Measurements from ENCODE around the gene NAALADL2.

DNA sequence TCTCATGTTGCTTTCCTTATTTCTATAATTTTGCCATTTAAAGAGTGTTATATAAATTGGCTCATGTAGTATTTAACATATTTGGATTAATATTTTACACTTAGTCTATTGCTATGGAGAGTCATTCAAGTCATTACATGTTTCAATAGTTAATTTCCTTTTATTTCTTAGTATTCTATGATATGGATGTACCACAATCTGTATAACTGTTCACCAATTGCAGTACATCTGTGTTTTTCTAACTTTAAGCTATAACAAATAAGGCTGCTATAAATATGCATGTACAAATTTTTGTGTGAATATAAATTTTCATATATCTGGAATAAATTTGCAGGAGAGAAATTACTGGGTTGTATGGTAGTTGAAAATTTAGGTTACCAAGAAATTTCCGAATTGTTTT lies 993.4 kb downstream of the NAALADL2 start:
- TF ChIP-seq, protein P1, sequence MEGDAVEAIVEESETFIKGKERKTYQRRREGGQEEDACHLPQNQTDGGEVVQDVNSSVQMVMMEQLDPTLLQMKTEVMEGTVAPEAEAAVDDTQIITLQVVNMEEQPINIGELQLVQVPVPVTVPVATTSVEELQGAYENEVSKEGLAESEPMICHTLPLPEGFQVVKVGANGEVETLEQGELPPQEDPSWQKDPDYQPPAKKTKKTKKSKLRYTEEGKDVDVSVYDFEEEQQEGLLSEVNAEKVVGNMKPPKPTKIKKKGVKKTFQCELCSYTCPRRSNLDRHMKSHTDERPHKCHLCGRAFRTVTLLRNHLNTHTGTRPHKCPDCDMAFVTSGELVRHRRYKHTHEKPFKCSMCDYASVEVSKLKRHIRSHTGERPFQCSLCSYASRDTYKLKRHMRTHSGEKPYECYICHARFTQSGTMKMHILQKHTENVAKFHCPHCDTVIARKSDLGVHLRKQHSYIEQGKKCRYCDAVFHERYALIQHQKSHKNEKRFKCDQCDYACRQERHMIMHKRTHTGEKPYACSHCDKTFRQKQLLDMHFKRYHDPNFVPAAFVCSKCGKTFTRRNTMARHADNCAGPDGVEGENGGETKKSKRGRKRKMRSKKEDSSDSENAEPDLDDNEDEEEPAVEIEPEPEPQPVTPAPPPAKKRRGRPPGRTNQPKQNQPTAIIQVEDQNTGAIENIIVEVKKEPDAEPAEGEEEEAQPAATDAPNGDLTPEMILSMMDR (IDR thresholded peaks at IDR 0.05), result no peak
- no peak for TF ChIP-seq POLR2A (IDR thresholded peaks at IDR 0.05)

Measured in vagina (tissue), 2 donors.